ENCODE results near the gene SLC7A14. TPM values are rescaled to one million over a fixed set of nuclear protein-coding genes. Genes with fewer than 3 reads are reported as not detected.
A peak's percentile ranks its signal among the peaks of the same experiment; 100 is the strongest.

Gene SLC7A14
- total RNA-seq, 4 donors from 2014 or later: under 0.01 to 0.06 (median under 0.01) TPM; not detected in 1

GRCh38 chr3:170470063-170471016, 115.5 kb downstream of the SLC7A14 start:
- ATAC-seq (ENCODE audit: low FRiP score) (peak; percentile 65), DNase-seq (ENCODE audit: low spot score) (no peak)
- TF ChIP-seq CTCF (IDR thresholded peaks at IDR 0.05): no peak

- TF ChIP-seq CTCF (IDR thresholded peaks at IDR 0.05): no peak
- DNase-seq (ENCODE audit: low spot score) (no peak), ATAC-seq (ENCODE audit: low FRiP score) (peak; percentile 41)
These were observed 116.5 kb downstream of the SLC7A14 start for GRCh38 chr3:170469151-170470062.

- no peak for TF ChIP-seq CTCF (IDR thresholded peaks at IDR 0.05)
- ATAC-seq (ENCODE audit: low FRiP score): no peak
- no peak for DNase-seq (ENCODE audit: low spot score)
These were observed 118.2 kb downstream of the SLC7A14 start for GRCh38 chr3:170467571-170468147.

- TF ChIP-seq CTCF (IDR thresholded peaks at IDR 0.05): no peak
- no peak for DNase-seq (ENCODE audit: low spot score)
- ATAC-seq (ENCODE audit: low FRiP score): no peak
These were observed 118.9 kb downstream of the SLC7A14 start for GRCh38 chr3:170467007-170467406.

- ATAC-seq (ENCODE audit: low FRiP score) (no peak), DNase-seq (ENCODE audit: low spot score) (no peak)
- no peak for TF ChIP-seq CTCF (IDR thresholded peaks at IDR 0.05)
These were observed 119.9 kb downstream of the SLC7A14 start for GRCh38 chr3:170465955-170466354.

GRCh38 chr3:170463011-170463410, 122.9 kb downstream of the SLC7A14 start:
- DNase-seq (ENCODE audit: low spot score) (no peak), ATAC-seq (ENCODE audit: low FRiP score) (no peak)
- no peak for TF ChIP-seq CTCF (IDR thresholded peaks at IDR 0.05)
